HEK293T (cell line): ENCODE results near the gene ELAC2.

Source experiments
- FOXA1 ChIP-seq: fragments of 450-650 bp; IDR thresholded peaks from 2 replicates; pipeline ENCODE4 v1.6.1; 2016; ENCODE audit warnings: mild to moderate bottlenecking
- SP1 ChIP-seq: fragments of 450-650 bp; IDR thresholded peaks from 2 replicates; pipeline ENCODE4 v1.6.1; 2017
- TARDBP ChIP-seq: fragments of 450-650 bp; IDR thresholded peaks from 2 replicates; pipeline ENCODE4 v1.6.1; 2016

DNA sequence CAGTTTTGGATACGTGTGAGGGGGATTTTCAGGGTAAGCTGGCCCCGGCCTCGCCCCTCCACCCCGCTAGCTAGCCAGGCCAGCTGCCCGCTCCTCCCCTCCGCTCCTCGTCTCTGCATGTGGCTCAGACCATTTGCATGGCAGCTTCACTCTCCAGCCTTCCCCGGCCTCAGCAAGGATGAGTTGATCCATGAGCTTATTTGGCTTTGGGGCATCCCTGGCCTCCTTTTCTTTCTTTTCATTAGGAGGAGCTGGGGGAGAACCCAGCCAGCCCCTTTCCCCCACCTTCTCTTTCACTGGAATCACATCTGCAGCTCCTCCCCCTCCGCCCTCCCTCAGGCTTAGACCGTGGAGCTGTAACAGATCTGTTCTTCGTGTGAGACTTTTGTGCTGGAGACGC lies 30.7 kb downstream of the ELAC2 start:
- TF ChIP-seq SP1 (no peak), FOXA1 (no peak), TARDBP (no peak)
